ENCODE data around the gene LIX1. TPM values are rescaled to one million over a fixed set of nuclear protein-coding genes. Genes with fewer than 3 reads are reported as not detected.

The LIX1 gene
- total RNA-seq, 1 donor from 2014 or later, result 0.59 TPM

DNA sequence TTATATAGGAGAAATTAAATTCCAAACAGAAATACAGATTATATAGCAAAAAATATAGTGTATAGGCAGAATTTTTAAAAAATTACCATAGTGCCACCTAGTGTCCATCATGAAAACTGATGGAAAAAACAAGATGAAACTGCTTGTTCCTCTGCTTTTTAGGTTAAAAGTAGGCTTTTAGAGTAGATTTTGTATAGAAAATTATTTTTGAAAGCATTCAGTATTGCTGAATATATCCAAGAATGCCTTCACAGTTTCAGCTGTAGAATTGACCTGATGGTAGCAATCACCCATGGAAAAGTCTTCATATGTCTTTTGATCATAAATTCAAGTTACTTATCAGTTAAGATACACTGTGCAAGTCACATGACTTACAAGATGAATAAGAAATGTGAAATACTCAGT is 21.0 kb upstream of the LIX1 start:
- Mint-ChIP-seq H3K27ac (ENCODE audit: unreplicated experiment) (no peak overlapping the region), H3K27me3 (ENCODE audit: low read depth, unreplicated experiment) (no peaks in the 10 kb centered on the region), H3K36me3 (ENCODE audit: low read depth, unreplicated experiment) (peaks cover 12% of the 10 kb centered on the region), H3K4me1 (ENCODE audit: low read depth, unreplicated experiment) (peaks cover 3% of the 10 kb centered on the region), H3K9me3 (ENCODE audit: unreplicated experiment) (peaks cover 5% of the 10 kb centered on the region), H3K4me3 (ENCODE audit: unreplicated experiment) (no peak overlapping the region)
- Histone ChIP-seq H3K4me3 (ENCODE audit: insufficient read depth, low read depth, low read length) (no peak overlapping the region), H3K27ac (ENCODE audit: low read depth, low read length) (no peak overlapping the region), H4K20me1 (ENCODE audit: insufficient read depth, low read length) (peaks cover 9% of the 10 kb centered on the region), H3K9me3 (ENCODE audit: insufficient read depth, low read depth, low read length) (peaks cover 4% of the 10 kb centered on the region), H3K79me2 (ENCODE audit: insufficient read depth, low read length) (no peaks in the 10 kb centered on the region), H3K9ac (ENCODE audit: low read length) (no peak overlapping the region), H3K36me3 (ENCODE audit: insufficient read depth, low read length) (peaks cover 35% of the 10 kb centered on the region), H2AFZ (ENCODE audit: low read depth, low read length) (no peak overlapping the region), H3K27me3 (ENCODE audit: insufficient read depth, low read length) (no peaks in the 10 kb centered on the region), H3K4me1 (ENCODE audit: insufficient read depth, low read length) (no peaks in the 10 kb centered on the region), H3K4me2 (ENCODE audit: low read length) (no peak overlapping the region)
- FAIRE-seq (peak; percentile 34), DNase-seq (ENCODE audit: low read depth) (no peak)
- TF ChIP-seq, protein P1, sequence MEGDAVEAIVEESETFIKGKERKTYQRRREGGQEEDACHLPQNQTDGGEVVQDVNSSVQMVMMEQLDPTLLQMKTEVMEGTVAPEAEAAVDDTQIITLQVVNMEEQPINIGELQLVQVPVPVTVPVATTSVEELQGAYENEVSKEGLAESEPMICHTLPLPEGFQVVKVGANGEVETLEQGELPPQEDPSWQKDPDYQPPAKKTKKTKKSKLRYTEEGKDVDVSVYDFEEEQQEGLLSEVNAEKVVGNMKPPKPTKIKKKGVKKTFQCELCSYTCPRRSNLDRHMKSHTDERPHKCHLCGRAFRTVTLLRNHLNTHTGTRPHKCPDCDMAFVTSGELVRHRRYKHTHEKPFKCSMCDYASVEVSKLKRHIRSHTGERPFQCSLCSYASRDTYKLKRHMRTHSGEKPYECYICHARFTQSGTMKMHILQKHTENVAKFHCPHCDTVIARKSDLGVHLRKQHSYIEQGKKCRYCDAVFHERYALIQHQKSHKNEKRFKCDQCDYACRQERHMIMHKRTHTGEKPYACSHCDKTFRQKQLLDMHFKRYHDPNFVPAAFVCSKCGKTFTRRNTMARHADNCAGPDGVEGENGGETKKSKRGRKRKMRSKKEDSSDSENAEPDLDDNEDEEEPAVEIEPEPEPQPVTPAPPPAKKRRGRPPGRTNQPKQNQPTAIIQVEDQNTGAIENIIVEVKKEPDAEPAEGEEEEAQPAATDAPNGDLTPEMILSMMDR (IDR thresholded peaks at IDR 0.05; ENCODE audit: insufficient read depth, low read depth, low read length), result peak; percentile 45
- TF ChIP-seq EZH2 (IDR thresholded peaks at IDR 0.05; ENCODE audit: insufficient read depth, low read length), result no peak

DNA sequence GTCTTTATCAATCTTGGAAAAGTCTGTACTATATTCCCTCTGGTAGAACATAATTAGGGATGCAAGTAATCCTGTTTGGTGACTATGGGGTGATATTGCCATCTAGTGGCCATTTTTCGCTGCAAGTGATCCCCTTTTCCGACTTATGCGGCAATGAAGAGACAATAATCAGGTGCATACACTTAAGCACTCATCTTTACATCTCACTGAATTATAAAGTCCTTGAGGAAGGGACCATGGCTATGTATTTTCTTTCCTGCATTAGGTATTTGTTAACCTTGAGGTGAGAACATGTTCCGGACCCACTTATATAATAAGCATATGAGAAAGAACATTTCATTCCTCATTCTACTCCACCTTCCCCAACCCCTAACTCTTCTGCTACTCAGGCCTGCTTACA is 19.6 kb upstream of the LIX1 start:
- Histone ChIP-seq H3K9me3 (ENCODE audit: insufficient read depth, low read depth, low read length) (peaks cover 5% of the 10 kb centered on the region), H2AFZ (ENCODE audit: low read depth, low read length) (no peak overlapping the region), H3K4me3 (ENCODE audit: insufficient read depth, low read depth, low read length) (no peak overlapping the region), H3K27ac (ENCODE audit: low read depth, low read length) (no peak overlapping the region), H3K4me2 (ENCODE audit: low read length) (no peak overlapping the region), H3K79me2 (ENCODE audit: insufficient read depth, low read length) (no peaks in the 10 kb centered on the region), H4K20me1 (ENCODE audit: insufficient read depth, low read length) (peaks cover 9% of the 10 kb centered on the region), H3K27me3 (ENCODE audit: insufficient read depth, low read length) (no peaks in the 10 kb centered on the region), H3K4me1 (ENCODE audit: insufficient read depth, low read length) (no peaks in the 10 kb centered on the region), H3K36me3 (ENCODE audit: insufficient read depth, low read length) (peaks cover 25% of the 10 kb centered on the region), H3K9ac (ENCODE audit: low read length) (no peak overlapping the region)
- peaks cover 3% of the 10 kb centered on the region for H3K4me1 Mint-ChIP-seq (ENCODE audit: low read depth, unreplicated experiment)
- TF ChIP-seq EZH2 (IDR thresholded peaks at IDR 0.05; ENCODE audit: insufficient read depth, low read length), result no peak
- TF ChIP-seq, protein P1 (IDR thresholded peaks at IDR 0.05; ENCODE audit: insufficient read depth, low read depth, low read length), result peak; percentile 97
- H3K36me3 Mint-ChIP-seq (ENCODE audit: low read depth, unreplicated experiment), result peaks cover 17% of the 10 kb centered on the region
- FAIRE-seq, result peak; percentile 90
- H3K27me3 Mint-ChIP-seq (ENCODE audit: low read depth, unreplicated experiment), result no peaks in the 10 kb centered on the region
- no peak overlapping the region for H3K4me3 Mint-ChIP-seq (ENCODE audit: unreplicated experiment)
- peak; percentile 57 for DNase-seq (ENCODE audit: low read depth)
- H3K9me3 Mint-ChIP-seq (ENCODE audit: unreplicated experiment), result peaks cover 17% of the 10 kb centered on the region
- no peak overlapping the region for H3K27ac Mint-ChIP-seq (ENCODE audit: unreplicated experiment)

DNA sequence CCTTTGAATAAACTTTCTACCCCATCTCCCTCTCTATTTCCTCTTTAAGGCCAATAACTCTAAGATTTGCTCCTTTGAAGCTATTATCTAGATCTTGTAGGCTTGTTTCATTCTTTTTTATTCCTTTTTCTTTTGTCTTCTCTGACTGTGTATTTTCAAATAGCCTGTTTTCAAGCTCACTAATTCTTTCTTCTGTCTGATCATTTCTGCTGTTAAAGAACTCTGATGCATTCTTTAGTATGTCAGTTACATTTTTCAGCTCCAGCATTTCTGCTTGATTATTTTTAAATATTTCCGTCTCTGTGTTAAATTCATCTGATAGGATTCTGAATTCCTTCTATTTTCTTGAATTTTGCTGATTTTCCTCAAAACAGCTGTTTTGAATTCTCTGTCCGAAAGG is 15.3 kb upstream of the LIX1 start:
- Histone ChIP-seq H3K4me2 (ENCODE audit: low read length) (no peak overlapping the region), H3K9me3 (ENCODE audit: insufficient read depth, low read depth, low read length) (peaks cover 5% of the 10 kb centered on the region), H3K27ac (ENCODE audit: low read depth, low read length) (no peak overlapping the region), H3K36me3 (ENCODE audit: insufficient read depth, low read length) (peaks cover 13% of the 10 kb centered on the region), H3K4me3 (ENCODE audit: insufficient read depth, low read depth, low read length) (no peak overlapping the region), H3K9ac (ENCODE audit: low read length) (no peak overlapping the region), H3K27me3 (ENCODE audit: insufficient read depth, low read length) (no peaks in the 10 kb centered on the region), H4K20me1 (ENCODE audit: insufficient read depth, low read length) (peaks cover 5% of the 10 kb centered on the region), H3K79me2 (ENCODE audit: insufficient read depth, low read length) (no peaks in the 10 kb centered on the region), H2AFZ (ENCODE audit: low read depth, low read length) (no peak overlapping the region), H3K4me1 (ENCODE audit: insufficient read depth, low read length) (no peaks in the 10 kb centered on the region)
- peaks cover 11% of the 10 kb centered on the region for H3K36me3 Mint-ChIP-seq (ENCODE audit: low read depth, unreplicated experiment)
- no peak for TF ChIP-seq EZH2 (IDR thresholded peaks at IDR 0.05; ENCODE audit: insufficient read depth, low read length)
- TF ChIP-seq, protein P1 (IDR thresholded peaks at IDR 0.05; ENCODE audit: insufficient read depth, low read depth, low read length), result no peak
- no peak overlapping the region for H3K27ac Mint-ChIP-seq (ENCODE audit: unreplicated experiment)
- H3K4me3 Mint-ChIP-seq (ENCODE audit: unreplicated experiment), result no peak overlapping the region
- no peaks in the 10 kb centered on the region for H3K27me3 Mint-ChIP-seq (ENCODE audit: low read depth, unreplicated experiment)
- H3K9me3 Mint-ChIP-seq (ENCODE audit: unreplicated experiment), result peaks cover 18% of the 10 kb centered on the region
- H3K4me1 Mint-ChIP-seq (ENCODE audit: low read depth, unreplicated experiment), result no peaks in the 10 kb centered on the region
- DNase-seq (ENCODE audit: low read depth) (no peak), FAIRE-seq (no peak)

Measured in astrocyte (in vitro differentiated cells and primary cell).